Fibroblast of gingiva (primary cell): Measurements from ENCODE around the gene SOWAHA.
"Not testable (repeated sequence)": the region's sequence is repeated elsewhere in the genome, so short reads cannot be mapped to it uniquely, and the experiment has no call there.

Experiments used
- DNase-seq: peaks from one replicate; pipeline ENCODE4 v3.0.0-alpha.2; 2011; ENCODE audit warnings: low read depth

SOWAHA gene

GRCh38 chr5:132854301-132854700, 41.2 kb downstream of the SOWAHA start:
- DNase-seq: no peak

DNA sequence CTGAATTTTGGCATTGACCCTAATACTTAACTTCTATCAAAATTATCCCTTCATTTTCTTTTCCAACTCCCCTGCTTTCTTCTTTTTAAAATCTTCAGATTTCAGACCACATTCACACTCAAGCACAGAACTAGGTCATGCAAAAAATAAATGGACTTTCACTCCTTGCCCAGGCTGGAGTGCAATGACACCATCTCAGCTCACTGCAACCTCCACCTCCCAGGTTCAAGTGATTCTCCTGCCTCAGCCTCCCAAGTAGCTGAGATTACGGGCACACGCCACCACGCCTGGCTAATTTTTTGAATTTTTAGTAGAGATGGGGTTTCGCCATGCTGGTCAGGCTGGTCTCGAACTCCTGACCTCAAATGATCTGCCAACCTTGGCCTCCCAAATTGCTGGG, 41.9 kb downstream of the SOWAHA start:
- DNase-seq: not testable (repeated sequence)

DNA sequence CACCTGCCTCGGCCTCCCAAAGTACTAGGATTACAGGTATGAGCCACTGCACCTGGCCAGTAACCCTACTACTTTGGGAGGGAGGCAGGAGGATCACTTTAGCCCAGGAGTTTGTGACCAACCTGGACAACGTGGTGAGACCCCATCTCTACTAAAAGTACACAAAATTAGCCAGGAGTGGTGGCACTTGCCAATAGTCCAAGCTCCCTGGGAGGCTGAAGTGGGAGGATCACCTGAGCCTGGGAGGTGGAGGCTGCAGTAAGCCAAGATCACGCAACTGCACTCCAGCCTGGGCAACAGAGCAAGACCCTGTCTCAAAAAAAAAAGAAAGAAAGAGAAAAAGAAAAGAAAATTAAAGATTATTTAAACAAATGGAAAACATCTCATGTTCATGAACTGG, 42.9 kb downstream of the SOWAHA start:
- no peak for DNase-seq

- DNase-seq: no peak
Measured at GRCh38 chr5:132859889-132860437, 46.9 kb downstream of the SOWAHA start.

GRCh38 chr5:132860742-132861141, 47.6 kb downstream of the SOWAHA start:
- DNase-seq: no peak

GRCh38 chr5:132865668-132866341, 52.7 kb downstream of the SOWAHA start:
- no peak for DNase-seq
